ENCODE results near the gene CREB1. TPM values are rescaled to one million over a fixed set of nuclear protein-coding genes. Genes with fewer than 3 reads are reported as not detected.

Gene CREB1
- total and polyA plus RNA-seq, 2 donors (not counting 3 experiments of a cell fraction or from before 2014, with no cell fraction given): 31.0 to 71.1 TPM

DNA sequence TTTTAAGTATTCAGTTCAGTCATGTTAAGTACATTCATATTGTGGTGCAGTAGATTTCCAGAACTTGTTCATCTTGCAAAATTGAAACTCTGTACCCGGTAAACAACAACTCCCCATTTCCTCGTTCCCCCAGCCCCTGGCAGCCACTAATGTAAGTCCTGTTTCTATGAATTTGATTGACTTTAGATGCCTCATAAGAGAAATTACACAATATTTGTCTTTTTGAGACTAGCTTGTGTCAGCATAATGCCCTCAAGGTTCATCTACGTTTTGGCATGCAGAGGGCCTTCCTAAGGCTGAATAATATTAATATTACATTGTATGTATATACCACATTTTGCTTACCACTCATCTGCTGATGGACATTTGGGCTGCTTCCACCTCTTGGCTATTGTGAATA lies 64.5 kb downstream of the CREB1 start:
- dilution Hi-C loops (cut with MboI; ENCODE audit: extremely low pct_ligation_motif_present, low sequenced_read_pairs) (no loop called here), intact Hi-C loops (cut with micrococcal nuclease) (no loop called here)
- H2AFZ ChIP-seq (ENCODE audit: low read depth, low read length): no peak overlapping the region
- H3K4me2 ChIP-seq (ENCODE audit: insufficient read depth, low read length): no peak overlapping the region
- DNase-seq (ENCODE audit: low read depth, low spot score) (no peak), FAIRE-seq (no peak)
- H3K4me1 ChIP-seq (ENCODE audit: control insufficient read depth, extremely low read depth, insufficient read depth, low read length): no peaks in the 10 kb centered on the region
- H4K20me1 ChIP-seq (replicated peaks; ENCODE audit: control insufficient read depth, extremely low read depth, insufficient read depth, low read length): no peaks in the 10 kb centered on the region
- no peak overlapping the region for H3K4me3 ChIP-seq (replicated peaks in 1 of 3; ENCODE audit: insufficient read depth in 1 of 3, low read depth in 1 of 3, low read length in 3 of 3)
- no peaks in the 10 kb centered on the region for H3K27me3 ChIP-seq (ENCODE audit: control insufficient read depth in 2 of 2, insufficient read depth in 2 of 2, low read length in 2 of 2)
- H3K27ac ChIP-seq (ENCODE audit: insufficient read depth, low read depth, low read length): no peak overlapping the region
- H3K79me2 ChIP-seq (ENCODE audit: control insufficient read depth, insufficient read depth, low read length): no peaks in the 10 kb centered on the region
- no peaks in the 10 kb centered on the region for H3K9me1 ChIP-seq (replicated peaks; ENCODE audit: control insufficient read depth, extremely low read depth, insufficient read depth, low read length)
- POLR2A ChIA-PET: no interaction called here
- TF ChIP-seq POLR2AphosphoS5 (IDR thresholded peaks at IDR 0.05; ENCODE audit: insufficient read depth, low read depth, low read length) (no peak), POLR2A (IDR thresholded peaks at IDR 0.05; ENCODE audit: low read depth, low read length) (no peak), FOS (IDR thresholded peaks at IDR 0.05; ENCODE audit: borderline replicate concordance, insufficient read depth, low read length) (no peak), EZH2 (IDR thresholded peaks at IDR 0.05; ENCODE audit: borderline replicate concordance, low read depth, low read length, severe bottlenecking) (no peak)
- TF ChIP-seq, protein P1, sequence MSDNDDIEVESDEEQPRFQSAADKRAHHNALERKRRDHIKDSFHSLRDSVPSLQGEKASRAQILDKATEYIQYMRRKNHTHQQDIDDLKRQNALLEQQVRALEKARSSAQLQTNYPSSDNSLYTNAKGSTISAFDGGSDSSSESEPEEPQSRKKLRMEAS (IDR thresholded peaks at IDR 0.05; ENCODE audit: insufficient read depth, insufficient read length): no peak
- CTCF ChIA-PET: interaction anchor here (1.0 kb wide), 1 partner anchor 23 kb away, joined by 3 read pairs; no protein-coding TSS in a partner anchor
- no peak overlapping the region for H3K9ac ChIP-seq (replicated peaks; ENCODE audit: extremely low read depth, insufficient read depth, low read length)
- BruUV-seq (replicated peaks): no TSS peak
- H3K9me3 ChIP-seq (replicated peaks; ENCODE audit: control insufficient read depth, insufficient read depth, low read length): no peaks in the 10 kb centered on the region
- H3K36me3 ChIP-seq (ENCODE audit: control insufficient read depth in 2 of 2, extremely low read depth in 1 of 2, insufficient read depth in 2 of 2, low read length in 2 of 2): peaks cover 0 to 4% of the 10 kb centered on the region in 2 experiments

DNA sequence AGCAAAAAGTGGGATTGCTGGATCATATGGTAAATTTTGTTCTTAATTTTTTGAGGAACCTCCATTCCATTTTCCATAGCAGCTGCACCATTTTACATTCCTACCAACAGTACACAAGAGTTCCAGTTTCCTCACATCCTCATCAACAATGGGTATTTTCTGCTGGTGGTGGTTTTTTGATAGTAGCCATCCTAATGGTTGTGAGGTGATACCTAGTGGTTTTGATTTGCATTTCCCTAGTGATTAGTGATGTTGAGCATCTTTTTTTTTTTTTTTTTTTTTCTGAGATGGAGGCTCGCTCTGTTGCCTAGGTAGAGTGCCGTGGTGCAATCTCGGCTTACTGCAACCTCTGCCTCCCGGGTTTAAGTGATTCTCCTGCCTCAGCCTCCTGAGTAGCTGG lies 65.0 kb downstream of the CREB1 start:
- H3K27me3 ChIP-seq (ENCODE audit: control insufficient read depth in 2 of 2, insufficient read depth in 2 of 2, low read length in 2 of 2): no peaks in the 10 kb centered on the region
- H3K4me3 ChIP-seq (replicated peaks in 1 of 3; ENCODE audit: insufficient read depth in 1 of 3, low read depth in 1 of 3, low read length in 3 of 3): no peak overlapping the region
- H3K9me1 ChIP-seq (replicated peaks; ENCODE audit: control insufficient read depth, extremely low read depth, insufficient read depth, low read length): no peaks in the 10 kb centered on the region
- dilution Hi-C loops (cut with MboI; ENCODE audit: extremely low pct_ligation_motif_present, low sequenced_read_pairs) (no loop called here), intact Hi-C loops (cut with micrococcal nuclease) (no loop called here)
- no peaks in the 10 kb centered on the region for H3K4me1 ChIP-seq (ENCODE audit: control insufficient read depth, extremely low read depth, insufficient read depth, low read length)
- POLR2A ChIA-PET: no interaction called here
- no peaks in the 10 kb centered on the region for H3K79me2 ChIP-seq (ENCODE audit: control insufficient read depth, insufficient read depth, low read length)
- H3K9me3 ChIP-seq (replicated peaks; ENCODE audit: control insufficient read depth, insufficient read depth, low read length): no peaks in the 10 kb centered on the region
- FAIRE-seq (no peak), DNase-seq (ENCODE audit: low read depth, low spot score) (no peak)
- no peak for TF ChIP-seq EZH2 (IDR thresholded peaks at IDR 0.05; ENCODE audit: borderline replicate concordance, low read depth, low read length, severe bottlenecking)
- TF ChIP-seq POLR2AphosphoS5 (IDR thresholded peaks at IDR 0.05; ENCODE audit: insufficient read depth, low read depth, low read length): no peak
- TF ChIP-seq MYC (IDR thresholded peaks at IDR 0.05; ENCODE audit: low read depth, low read length): no peak
- TF ChIP-seq JUN (IDR thresholded peaks at IDR 0.05; ENCODE audit: borderline replicate concordance, insufficient read depth, insufficient read length, low read depth): no peak
- no peak for TF ChIP-seq POLR2A (IDR thresholded peaks at IDR 0.05; ENCODE audit: low read depth, low read length)
- no peak for TF ChIP-seq FOS (IDR thresholded peaks at IDR 0.05; ENCODE audit: borderline replicate concordance, insufficient read depth, low read length)
- H3K36me3 ChIP-seq (ENCODE audit: control insufficient read depth in 2 of 2, extremely low read depth in 1 of 2, insufficient read depth in 2 of 2, low read length in 2 of 2): peaks cover 0 to 4% of the 10 kb centered on the region in 2 experiments
- CTCF ChIA-PET: no interaction called here
- no peak overlapping the region for H3K9ac ChIP-seq (replicated peaks; ENCODE audit: extremely low read depth, insufficient read depth, low read length)
- no peaks in the 10 kb centered on the region for H4K20me1 ChIP-seq (replicated peaks; ENCODE audit: control insufficient read depth, extremely low read depth, insufficient read depth, low read length)
- no peak overlapping the region for H2AFZ ChIP-seq (ENCODE audit: low read depth, low read length)
- no peak overlapping the region for H3K27ac ChIP-seq (ENCODE audit: insufficient read depth, low read depth, low read length)
- no peak overlapping the region for H3K4me2 ChIP-seq (ENCODE audit: insufficient read depth, low read length)
- no TSS peak for BruUV-seq (replicated peaks)
